CD4-positive, alpha-beta T cell treated with Interleukin-17A for 4 hours (primary cell): ENCODE measurements around the gene SSNA1.

ENCODE experiments used
- DNase-seq: peaks from one replicate; pipeline ENCODE4 v3.0.0-alpha.2; 2020; ENCODE audit warnings: mixed read lengths

Gene SSNA1

DNA sequence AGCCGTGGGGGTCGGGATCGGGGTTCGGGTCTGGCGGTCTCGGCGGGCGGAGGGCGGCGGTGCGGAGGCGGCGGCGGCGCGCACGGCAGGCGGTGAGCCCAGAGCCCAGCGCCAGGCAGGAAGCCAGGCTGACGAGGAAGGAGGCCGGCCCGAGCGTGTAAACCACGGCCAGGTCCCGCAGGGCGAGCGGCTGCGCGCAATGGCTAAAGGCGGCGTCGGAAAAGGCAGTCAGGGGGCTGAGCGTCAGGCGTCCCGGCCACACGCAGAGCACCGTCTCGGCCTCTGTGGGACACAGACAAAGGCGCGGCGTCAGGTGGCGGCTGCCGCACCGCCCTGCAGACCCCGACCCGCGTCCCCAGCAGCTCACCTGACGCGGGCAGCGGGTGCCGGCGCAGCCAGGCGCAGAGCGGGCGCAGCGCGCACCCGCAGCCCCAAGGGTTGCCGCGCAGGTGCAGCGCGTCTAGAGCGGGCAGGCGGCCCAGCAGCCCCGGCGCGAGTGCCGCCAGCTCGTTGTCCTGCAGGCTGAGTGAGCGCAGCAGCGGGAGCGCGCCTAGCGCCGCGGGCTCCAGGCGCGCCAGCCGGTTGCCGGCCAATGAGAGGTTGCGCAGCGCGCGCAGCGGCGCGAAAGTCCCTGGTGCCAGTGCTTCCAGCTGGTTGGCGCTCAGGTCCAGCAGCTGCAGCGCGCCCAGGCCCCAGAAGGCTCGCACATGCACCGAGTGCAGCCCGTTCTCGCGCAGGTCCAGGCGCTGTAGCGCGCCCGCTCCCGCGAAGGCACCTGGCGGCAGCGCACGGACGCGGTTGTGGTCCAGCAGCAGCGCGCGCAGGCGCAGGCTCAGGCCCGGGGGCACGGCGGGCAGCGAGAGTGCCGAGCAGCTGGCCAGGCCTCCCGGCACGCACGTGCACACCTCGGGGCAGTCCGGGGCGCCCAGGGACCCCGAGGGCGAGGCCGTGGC lies 19.3 kb upstream of the SSNA1 start:
- DNase-seq: no peak

DNA sequence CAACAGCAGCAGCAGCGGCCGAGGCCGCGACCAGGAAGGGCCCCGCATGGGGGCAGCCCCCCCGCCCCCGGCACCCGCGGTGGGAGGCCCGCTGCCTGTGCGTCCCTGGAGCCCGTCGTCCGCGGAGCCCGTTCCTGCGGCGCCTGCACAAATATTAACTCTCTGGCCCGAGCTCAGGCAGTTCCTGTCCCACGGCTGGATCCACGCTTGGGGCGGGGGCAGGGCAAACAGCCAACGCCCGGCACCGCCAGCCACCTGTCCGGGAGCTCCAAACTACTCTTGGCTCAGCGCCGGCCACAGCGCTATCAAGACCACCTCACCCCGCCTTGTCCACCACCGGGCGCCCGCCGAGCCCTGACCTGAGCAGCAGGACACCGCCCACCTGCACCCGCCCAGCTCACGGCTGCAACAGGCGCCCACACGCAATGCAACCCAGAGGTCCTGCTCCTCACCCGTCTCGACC lies 18.5 kb upstream of the SSNA1 start, which contains the start of gene LRRC26:
Gene LRRC26 (minus strand): TSS at position 156 of the 463 bp plus-strand sequence. CDS start 108 bp downstream, at position 48.
- DNase-seq: no peak

GRCh38 chr9:137170486-137171148 lies 17.9 kb upstream of the SSNA1 start:
- DNase-seq: no peak

DNA sequence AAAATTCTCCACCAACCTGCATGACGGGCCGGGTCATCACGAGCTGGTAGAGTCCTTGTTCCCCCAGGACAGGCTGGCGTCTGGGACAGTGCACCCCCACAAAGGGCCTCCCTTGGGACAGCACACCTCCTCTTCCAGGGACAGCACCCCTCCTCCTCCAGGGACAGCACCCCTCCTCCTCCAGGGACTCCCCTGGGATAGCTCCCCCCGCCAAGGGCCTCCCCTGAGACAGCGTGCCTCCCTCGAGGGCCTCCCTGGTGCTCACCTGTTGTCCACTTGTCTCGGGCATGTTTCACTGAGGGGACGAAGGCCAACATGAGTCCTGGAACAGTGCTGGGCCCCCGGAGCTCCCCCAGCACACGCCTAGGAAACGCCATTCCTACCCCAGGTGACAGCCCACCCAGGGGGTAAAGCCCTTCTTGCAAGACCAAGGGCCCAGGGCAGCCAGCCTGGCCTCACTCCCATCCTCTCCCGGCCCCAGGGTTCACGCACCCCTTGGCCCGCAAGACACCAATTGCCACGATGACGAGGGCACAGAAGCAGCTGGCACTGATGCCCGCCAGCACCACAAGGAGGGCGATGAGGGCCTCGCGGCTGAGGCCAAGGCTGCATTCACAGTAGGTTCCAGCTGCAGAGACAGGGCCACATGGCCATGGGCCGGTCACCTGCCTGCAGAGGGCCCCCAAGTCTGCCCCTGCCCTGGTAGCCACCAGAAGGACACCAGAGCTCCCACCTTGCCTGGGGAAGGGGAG lies 17.2 kb upstream of the SSNA1 start:
- DNase-seq: no peak

GRCh38 chr9:137172901-137173795 lies 15.3 kb upstream of the SSNA1 start:
- DNase-seq: no peak

GRCh38 chr9:137173796-137174664 lies 14.4 kb upstream of the SSNA1 start:
- DNase-seq: no peak

GRCh38 chr9:137174722-137175293 lies 13.7 kb upstream of the SSNA1 start:
- DNase-seq: no peak

GRCh38 chr9:137175345-137175961 lies 13.0 kb upstream of the SSNA1 start:
- DNase-seq: peak; percentile 28

DNA sequence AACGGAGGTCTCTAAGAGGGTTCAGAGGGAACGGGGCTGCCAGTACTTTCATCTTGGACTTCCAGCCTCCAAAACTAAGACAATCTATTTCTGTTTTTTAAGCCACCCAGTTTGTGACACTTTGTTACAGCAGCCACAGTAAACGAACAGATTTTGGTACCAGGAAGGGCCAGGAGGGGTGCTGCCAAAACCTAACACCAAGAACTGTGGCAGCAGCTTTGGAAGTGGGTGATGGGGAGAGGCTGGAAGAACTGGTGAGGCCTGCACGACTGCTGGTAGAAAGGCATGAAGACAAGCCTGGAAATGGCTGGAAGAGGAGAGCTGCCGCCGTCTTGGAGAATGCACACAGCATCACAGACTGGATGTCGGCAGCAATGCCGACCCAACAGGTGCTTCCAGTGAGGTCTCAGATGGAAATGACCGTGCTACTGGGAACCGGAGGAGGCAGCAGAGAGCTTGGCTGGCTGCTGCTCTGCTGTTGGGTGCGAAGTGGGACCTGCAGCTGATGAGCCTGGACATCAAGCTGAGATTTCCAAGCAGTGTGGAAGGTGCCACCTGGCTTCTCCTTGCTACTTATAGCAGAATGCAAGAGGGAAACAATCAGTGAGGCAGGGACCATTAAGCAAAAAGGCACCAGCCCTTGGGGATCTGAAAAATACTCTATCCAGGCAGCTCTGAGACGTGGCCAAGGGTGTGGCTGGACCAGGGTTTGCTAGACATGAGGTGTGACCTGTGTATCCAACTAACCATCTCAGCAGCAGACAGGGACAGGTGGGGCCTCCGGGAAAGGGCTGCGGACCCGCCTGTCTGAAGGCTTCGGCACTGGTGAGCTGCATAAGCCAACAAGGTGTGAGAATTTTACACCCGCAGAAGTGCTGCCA lies 11.9 kb upstream of the SSNA1 start:
- peak; percentile 35 for DNase-seq

- no peak for DNase-seq
Observed at GRCh38 chr9:137178201-137178938, 10.1 kb upstream of the SSNA1 start.

- no peak for DNase-seq
Observed at GRCh38 chr9:137178939-137179630, 9.4 kb upstream of the SSNA1 start.

GRCh38 chr9:137179761-137180160 lies 8.7 kb upstream of the SSNA1 start:
- DNase-seq: no peak

GRCh38 chr9:137180491-137180890 lies 8.0 kb upstream of the SSNA1 start:
- DNase-seq: no peak

DNA sequence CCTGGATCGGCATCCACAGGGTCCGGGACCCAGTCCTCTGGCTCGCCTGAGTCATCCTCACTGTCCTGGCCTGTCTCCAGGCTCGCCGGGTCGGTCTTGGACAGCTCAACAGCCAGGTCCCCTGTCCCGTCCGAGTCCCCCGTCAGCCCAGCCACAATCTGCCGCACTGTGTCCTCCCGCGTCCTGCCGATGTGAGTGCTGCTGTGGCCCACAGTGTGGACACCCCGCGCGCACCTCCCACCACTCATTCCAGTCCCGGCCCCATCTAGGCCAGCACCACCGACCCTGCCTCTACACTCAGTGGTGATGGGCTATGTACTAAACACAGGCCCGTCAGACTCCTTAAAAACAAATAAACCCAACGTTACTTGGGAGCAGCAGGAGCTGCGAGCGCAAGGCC lies 6.8 kb upstream of the SSNA1 start:
- DNase-seq: no peak

DNA sequence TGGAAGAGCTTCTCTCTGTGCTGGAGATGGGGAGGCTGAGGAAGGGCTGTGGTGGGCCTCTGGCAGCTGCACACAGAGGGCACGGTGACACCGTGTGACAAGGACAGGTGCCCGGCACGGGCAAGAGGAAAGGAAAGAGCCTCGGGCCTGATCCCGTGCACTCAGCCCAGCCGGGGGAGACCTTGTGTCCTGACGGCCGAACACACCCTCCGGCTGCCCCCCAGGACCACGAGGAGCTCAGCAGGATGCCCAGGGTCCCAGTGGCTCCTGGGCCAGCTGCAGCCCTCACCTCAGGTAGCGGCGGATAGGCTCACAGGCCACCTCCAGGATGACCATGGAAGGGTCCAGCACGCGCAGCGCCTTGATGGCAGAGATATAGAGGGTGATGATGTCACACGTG lies 5.6 kb upstream of the SSNA1 start:
- no peak for DNase-seq

GRCh38 chr9:137183980-137184595 lies 4.4 kb upstream of the SSNA1 start:
- DNase-seq: no peak
